H1 (cell line): ENCODE results near the gene TLE3. TPM values are rescaled to one million over a fixed set of nuclear protein-coding genes. Genes with fewer than 3 reads are reported as not detected.

Experiments used
- CHD7 ChIP-seq: fragments of 300-600 bp; sonication (generic); IDR thresholded peaks from 2 replicates; pipeline ENCODE4 v1.7.1; 2012; ENCODE audit warnings: low read length, moderate library complexity, mild to moderate bottlenecking, inconsistent platforms; ENCODE audit not compliant: insufficient replicate concordance
- JUND ChIP-seq: IDR thresholded peaks from 2 replicates; pipeline ENCODE4 v1.6.1; 2011; ENCODE audit warnings: mild to moderate bottlenecking, improper control_type of control experiment, low read length
- polyA plus RNA-seq, 7 experiments: library from polyadenylated mRNA; depleted of rRNA in 3 of 7; stranded (reverse) in 5 of 7; unstranded in 2 of 7; fragments of >200 nt in 5 of 7; fragments of 200-250 nt in 2 of 7; gene quantifications; 1 replicate in 5 of 7; 2 replicates in 1 of 7; 4 replicates in 1 of 7; pipeline versions ENCODE4 v1.2.1 to v1.2.3, GENCODE V29; 2011 to 2013; ENCODE audit warnings: missing spikeins in 2 of 7, mixed read lengths in 2 of 7
- total RNA-seq: library from RNA; stranded (reverse); fragmentation: NEBNext Ultra II Directional; extraction: Animal tissue kit (Norgen Biotek cat#: 25700); gene quantifications from 2 replicates; pipeline ENCODE4 v1.2.1, GENCODE V29; 2021

The TLE3 gene
- total and polyA plus RNA-seq, 2 of the 8 experiments (the other 6 are each of a cell fraction or from before 2014, with no cell fraction given): 25.1 to 61.2 TPM

- TF ChIP-seq CHD7 (peak; percentile 5), JUND (no peak)
Measured at GRCh38 chr15:70099967-70100473, 2.3 kb upstream of the TLE3 start (continued).
